Stimulated activated CD4-positive, alpha-beta T cell treated with anti-CD3 and anti-CD28 coated beads, TNF-alpha, amount 100 ng/mL, for 1 hour (primary cell): ENCODE measurements around the gene RPL27A.

Experiments used
- DNase-seq, 3 donors: peaks; one replicate each; pipeline ENCODE4 v3.0.0-alpha.2; 2020; ENCODE audit warnings: low read depth in 3 of 3, low spot score in 1 of 3

RPL27A gene

GRCh38 chr11:8698917-8699441, 16.4 kb downstream of the RPL27A start:
- DNase-seq, result no peak

- no peak for DNase-seq
Measured at GRCh38 chr11:8699903-8700302, 17.3 kb downstream of the RPL27A start.

- no peak for DNase-seq
Measured at GRCh38 chr11:8701891-8702597, 19.5 kb downstream of the RPL27A start.

GRCh38 chr11:8702598-8702915, 20.0 kb downstream of the RPL27A start:
- no peak for DNase-seq

DNA sequence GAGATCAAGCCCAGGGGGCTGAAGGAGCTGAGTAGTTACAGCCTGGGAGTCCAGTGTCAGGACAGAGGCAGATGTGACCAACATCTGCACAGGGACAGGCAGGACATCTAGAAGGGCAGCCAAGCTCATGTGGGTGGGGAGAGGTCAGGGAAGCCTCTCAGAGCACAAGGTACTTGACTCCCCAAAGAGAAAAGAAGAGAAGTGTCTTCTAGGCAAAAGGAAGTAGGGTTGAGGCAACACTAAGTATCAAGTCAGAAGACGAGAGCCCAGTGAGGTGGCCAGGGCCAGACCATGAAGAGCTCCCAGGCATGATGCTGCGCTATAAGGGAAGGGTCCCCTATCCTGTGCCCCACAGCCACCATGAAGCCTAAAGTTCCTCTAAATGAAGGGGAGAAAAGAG, 21.5 kb downstream of the RPL27A start:
- DNase-seq, result no peak

GRCh38 chr11:8705146-8705545, 22.6 kb downstream of the RPL27A start:
- DNase-seq, result no peak

DNA sequence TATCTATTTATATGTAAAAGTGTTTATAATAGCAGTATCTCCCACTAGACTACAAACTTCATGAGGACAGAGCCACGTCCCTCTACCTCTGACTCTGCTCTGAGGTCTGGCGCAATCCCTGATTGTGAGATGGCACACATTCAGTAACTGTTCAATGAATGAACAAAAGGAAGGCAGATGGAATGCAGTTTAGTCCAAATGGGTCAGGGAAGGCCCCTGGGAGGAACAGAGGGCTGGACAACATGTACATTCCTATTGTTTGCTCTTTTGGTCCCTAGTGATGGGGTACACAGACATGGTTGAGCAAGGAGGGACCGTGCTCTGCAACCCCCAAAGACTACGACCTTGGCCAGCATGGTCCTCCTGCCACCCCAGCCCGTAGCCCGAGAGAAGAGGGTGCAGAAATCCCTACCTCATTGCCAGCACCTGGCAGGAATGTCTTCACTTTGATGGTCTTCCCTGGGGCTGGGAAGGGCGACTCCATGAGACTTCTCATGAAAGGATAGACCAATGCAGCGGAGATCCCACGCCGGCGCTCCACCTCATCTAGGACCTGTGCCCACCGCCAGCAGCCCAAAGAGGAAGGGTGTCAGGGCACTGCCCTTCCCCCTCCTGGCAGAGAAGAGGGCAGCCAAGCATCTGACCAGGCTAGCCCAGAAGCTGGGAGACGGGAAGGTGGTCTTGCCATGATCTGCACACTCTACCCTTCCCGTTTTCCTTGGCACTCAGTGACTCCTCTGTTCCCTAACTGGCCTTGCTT, 24.3 kb downstream of the RPL27A start:
- no peak for DNase-seq

DNA sequence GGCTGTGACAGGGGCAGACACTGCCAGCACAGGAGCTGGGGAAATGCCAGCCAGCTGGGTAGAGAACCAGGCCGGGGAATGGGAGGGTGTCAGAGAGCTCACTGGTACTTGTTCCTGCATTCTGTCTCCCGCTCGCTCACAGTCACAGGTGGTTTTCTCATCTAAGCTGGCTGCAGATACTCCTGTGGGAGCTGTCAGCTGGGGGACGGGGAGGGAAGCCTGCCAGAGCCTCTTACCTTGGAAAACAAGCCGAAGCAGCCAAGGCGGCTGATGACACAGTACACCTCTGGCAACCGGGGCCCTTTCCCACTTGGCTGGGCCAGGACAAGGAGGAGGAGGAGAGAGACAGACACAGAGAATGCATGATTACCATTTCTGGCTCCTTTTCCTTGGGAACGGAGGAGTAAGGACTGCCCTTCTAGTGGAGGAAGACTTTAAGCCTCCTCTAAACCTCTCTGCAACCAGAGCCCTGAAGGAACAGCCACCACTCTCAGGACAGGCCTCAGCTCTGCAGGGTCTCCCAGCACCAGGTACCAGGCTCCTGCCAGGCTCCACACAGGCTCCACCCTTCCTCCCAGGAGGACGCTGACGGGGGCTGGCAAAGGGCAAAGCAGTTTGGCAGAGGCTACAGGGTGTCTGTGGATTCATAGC, 25.1 kb downstream of the RPL27A start:
- no peak for DNase-seq

DNA sequence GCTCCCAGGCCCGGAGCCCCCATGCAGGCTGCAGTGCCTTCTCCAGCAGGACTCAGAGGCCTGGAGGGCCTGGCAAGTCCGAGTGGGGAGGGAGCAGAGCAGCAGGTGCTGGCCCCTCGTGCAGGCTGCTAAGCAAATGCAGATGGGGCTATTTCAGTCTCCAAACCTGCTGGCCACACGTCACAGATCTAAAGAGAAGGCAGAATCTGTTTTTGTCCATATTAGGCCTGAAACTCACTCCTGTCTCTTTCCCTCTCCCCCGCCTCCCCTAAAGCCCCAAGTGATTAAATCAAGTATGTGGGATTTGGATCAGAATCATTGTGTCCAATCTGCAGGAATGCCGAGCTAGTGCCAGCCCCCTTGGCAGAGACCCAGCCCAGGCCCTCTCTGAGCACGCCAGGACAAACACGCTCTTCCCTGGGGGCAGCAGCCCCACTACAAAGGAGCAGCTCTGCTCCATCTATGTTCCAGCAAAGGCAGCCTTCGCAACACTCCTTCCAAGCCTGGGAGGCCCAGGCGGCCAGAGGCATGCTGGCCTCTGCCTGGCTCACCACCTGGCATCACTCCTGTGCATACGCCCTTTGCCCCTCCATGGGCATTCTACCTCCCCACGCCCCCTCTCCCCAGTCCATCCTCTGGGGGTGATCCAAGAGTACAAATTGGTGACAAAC, 26.5 kb downstream of the RPL27A start:
- no peak for DNase-seq

DNA sequence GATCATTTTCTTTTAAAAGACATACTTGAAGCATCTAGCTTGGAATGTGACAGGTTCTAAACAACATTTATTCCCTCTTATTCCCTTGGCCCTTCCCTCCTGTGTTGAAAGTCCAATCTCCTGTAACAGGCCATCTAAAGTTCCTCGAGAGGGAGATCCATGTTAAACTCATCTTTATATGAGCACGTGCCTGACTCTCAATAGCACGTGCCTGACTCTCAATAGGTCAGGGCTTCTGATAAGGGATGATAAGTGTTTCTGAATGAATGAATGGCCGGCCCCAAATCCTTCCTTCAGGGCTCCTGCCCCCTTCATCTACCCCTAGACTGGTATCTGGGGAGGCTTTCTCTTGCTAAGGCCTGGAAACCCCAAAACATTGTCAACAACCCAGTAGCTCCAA, 27.2 kb downstream of the RPL27A start:
- no peak for DNase-seq

DNA sequence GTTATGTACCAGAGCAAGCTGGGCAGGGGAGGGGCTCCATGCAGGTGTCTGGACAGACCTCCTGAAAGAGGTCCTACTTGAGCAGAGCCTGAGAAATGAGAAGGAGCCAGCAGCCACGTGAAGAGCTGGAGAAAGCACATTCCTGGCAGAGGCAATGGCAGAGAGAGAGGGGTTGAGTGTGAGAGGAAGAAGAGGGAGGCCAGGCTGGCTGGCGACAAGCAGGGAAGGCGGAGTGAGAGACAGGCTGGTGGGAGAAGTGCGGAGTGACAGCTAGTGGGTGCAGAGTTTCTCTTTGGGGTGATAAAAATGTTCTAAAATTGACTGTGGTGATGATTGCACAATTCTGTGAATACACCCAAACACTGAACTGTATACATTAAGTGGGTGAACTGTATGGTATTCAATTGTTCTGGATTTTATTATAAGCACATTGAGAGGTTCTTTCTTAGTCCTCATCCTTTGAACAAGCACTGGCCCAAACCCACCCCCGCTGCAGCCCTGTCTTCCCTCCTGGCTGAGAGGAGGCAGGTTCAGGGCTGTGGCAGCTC, 29.4 kb downstream of the RPL27A start:
- DNase-seq, result no peak

GRCh38 chr11:8712506-8712905, 29.9 kb downstream of the RPL27A start:
- no peak for DNase-seq

DNA sequence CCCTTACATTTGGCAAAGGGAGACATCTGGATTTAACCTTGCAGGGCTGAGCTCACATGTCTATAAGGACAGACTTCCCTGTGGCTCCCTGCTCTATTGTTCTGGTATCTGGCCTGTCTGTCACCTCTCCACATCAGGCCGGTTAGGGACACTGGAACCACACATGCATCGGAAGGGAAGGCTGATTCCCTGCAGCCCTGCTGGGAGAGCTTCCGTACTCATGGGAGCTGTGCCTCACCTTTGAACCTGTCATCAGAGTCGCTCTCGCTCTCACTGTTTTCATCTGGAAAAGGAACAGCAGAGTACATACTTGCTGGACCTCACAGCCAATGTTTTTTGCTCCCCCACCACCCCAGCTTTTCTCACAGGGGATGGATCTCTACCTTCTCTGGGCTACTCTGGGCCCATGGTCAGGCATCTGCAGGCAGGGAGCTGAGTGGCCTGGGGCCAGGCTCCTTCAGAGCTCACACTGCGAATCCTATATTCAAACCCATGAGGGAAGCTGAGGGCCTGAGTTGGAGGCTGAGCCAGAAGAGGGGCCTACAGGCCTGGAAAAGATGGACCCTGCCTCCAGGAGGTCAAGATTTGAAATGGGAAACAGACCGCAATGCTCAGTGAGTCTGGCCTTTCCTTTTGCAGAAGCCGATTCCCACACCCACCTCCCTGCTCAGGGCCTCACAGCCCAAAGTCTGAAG, 31.3 kb downstream of the RPL27A start:
- DNase-seq, result no peak

DNA sequence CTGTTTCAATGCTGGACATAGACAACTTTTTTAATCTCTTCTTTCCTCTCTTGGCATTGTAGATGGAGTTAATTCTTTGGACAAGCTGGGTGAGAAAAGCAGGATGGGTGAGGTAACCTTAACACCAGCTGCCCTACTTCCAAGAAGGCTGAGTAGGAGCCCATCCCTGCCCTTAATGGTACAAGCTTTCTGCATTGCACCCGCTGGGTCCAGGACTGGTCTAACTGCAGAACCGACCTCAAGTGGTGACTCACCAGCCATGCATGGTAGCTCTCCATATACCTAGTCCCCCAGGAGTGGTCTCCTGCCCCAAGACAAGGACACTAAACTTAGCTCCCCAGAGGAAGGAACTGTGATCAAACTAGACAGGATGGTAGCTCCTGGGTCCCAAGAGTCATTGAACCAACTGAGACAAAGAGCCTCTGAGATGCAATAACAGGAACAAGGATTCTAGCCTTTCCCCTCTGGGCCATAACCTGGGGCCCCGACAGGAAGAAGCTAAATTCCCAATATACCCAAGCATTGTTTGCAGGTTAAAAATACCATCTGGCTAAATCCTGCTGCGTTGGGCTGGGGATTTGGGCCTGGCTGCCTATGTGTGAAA, 32.1 kb downstream of the RPL27A start:
- DNase-seq, result no peak

DNA sequence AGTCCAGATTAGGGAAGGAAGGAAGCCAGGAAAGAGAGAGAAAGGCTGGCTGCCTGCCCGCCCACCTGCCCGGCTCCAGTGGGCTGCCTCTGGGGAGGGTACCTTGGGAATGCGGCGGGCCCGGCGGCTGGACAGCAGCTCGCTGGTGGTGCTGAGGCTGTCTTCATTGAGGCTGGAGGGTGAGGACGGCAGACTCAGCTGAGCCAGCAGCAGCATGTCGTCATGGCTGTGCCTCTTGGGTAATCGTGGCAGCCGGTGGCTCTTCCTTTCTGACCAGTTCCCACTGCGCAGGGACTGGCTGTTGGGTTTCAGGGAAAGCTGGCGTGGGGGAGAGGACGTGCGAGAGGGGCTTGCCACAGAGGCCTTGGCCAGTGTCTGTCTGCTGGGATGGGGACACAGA, 32.9 kb downstream of the RPL27A start:
- DNase-seq, result no peak

GRCh38 chr11:8717544-8717875, 34.9 kb downstream of the RPL27A start:
- no peak for DNase-seq

DNA sequence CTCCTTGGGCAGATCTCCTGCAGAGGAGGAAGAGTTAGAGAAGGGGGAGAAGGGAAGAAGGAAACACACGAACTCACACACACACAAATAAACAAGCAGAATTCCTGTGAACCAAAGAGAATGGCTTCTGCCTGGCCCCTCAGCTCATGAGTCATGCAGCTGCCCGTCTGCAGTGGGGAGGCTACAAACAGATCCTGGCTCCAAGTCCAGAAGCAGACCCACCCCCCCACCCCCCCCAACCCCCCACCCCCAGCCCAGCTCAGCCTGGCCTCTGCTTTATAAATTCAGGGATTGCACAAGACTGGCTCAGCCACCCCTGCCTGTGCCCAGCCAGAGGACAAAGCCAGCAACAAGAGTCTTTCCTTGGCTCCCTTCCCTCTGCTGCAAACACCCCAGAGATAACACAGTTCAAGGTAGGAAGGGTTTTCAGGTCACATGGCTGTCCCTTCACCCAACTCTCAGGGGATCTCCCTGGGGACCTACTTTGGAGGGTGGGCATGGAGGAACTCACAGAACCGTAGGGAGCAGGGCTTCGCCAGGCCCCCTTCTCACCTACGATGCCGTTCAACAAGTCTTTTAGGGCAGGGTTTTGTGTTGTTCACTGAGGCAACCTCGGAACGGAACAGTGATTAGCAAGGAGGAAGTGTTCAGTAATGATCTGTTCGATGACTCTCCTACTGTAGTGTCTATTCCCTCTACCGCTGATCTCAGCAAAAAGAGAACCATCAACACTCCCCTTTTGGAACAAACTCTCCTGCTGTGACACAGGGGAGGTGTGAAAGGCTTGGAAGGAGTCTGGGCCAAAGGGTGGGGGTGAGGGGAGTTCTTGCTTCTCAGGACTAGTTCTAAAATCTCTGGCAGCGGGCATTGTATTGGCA, 35.5 kb downstream of the RPL27A start:
- DNase-seq, result no peak

- no peak for DNase-seq
Measured at GRCh38 chr11:8719211-8719649, 36.6 kb downstream of the RPL27A start.

DNA sequence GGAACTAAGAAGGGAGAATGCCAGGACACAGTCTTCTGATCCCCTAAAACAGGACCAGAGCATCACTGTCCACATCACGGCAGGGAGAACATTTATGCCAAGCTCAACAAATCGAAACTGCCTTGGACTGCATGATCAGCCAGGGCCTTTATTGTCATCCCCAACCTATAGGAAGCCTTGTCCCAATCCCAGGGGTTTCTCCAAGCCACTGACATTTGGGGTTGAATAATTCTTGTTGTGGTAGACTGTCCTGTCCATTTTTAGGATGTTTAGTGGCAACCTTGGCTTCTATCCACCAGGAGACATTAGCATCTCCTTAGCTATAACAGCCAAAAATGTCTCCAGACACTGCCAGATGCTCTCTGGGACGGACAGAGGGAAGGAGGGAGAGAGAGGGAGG, 37.1 kb downstream of the RPL27A start:
- no peak for DNase-seq
